SW480 (cell line): Measurements from ENCODE around the gene IFI27L2.
A peak's percentile ranks its signal among the peaks of the same experiment; 100 is the strongest.

Experiments
- DNase-seq: peaks from one replicate; pipeline ENCODE4 v3.0.0-alpha.2; 2016; ENCODE audit warnings: low spot score

The IFI27L2 gene

GRCh38 chr14:94123296-94123695 lies 6.1 kb downstream of the IFI27L2 start:
- no peak for DNase-seq

DNA sequence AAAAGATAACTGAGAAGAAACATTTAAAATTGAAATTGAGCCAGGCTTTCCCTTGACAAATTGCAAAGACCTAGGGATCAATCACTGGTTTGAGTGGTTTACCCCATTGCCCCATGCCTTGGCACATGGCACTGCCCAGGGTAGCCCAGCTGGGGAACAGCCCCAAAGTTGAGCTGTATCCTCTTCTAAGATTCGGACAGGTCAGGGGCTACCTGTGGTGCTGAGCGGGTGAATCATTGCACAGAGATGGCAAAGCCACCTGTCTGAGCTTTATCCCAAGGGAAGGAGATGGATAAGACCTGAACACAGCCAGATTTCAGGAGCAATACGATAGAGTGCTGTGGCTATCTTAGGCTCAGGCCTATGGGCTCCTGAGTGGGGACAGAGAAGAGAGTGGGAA lies 7.0 kb downstream of the IFI27L2 start:
- DNase-seq, result no peak

DNA sequence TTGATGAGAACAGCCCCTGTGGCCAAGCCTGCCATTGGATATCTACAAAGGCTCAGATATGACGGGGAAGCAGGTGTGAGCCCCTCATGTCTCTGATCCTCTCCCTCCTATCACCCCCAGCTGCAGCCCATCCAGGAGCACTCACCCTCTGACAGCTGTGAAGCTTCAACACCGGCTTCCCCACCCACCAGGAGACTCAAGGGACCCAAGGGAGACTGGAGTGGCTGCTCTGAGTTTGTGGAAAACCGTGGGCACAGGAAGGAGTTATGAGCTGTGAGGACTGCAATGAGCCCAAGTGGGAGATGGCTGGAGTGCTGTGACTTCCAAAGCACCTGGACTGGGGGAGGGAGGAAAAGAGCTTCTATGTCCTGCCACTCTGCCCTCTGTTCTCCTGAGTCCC lies 7.9 kb downstream of the IFI27L2 start:
- no peak for DNase-seq

DNA sequence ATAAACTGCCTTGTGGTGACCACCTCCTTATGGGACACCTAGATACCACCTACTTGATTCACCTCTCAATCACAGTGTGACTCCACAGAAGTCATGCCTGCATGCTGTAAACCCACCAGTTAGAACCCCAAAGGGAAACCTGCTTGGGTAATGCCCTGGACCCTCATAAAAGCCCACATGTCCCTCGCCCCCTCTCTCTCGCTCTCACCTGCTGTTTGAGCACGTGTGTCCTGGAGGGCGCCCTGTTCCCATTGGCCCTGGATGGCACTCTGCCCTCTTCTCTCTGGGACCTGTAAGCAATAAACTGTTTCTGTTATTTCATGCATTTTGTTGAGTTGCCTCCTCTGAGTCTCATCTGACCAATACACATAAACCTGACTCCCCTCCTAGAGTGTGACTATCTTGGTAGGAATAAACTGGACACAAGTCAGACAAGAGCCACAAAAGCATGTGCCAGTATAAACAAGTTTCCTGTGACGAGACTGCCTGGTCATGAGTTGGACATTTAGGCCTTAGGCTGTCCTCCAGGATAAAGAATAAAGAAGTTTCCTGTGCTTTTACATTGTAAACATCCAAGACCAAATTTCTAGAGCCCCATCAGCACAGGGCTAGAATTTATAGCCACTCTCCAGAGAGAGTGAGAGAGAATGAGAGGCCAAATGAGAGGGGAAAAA lies 8.6 kb downstream of the IFI27L2 start:
- no peak for DNase-seq

DNA sequence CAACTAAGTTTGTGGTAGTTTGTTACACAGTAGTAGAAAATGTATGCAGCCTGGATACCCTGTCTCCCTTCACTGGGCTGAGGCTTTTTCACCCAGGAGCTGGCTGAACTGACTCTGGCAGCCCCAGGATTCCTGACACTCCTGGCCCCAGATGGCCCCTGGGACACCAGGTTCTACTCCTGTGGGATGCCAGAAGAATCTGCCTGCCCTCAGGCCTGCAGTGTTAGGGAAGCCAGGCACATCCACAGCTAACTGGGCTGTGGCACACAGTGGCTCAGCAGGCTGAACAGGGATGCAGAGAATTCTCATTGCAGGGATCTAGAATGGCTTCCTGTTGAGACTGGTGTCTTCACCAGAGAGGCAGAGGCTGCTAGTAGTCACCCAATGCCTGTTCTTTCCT lies 10.3 kb downstream of the IFI27L2 start:
- no peak for DNase-seq

DNA sequence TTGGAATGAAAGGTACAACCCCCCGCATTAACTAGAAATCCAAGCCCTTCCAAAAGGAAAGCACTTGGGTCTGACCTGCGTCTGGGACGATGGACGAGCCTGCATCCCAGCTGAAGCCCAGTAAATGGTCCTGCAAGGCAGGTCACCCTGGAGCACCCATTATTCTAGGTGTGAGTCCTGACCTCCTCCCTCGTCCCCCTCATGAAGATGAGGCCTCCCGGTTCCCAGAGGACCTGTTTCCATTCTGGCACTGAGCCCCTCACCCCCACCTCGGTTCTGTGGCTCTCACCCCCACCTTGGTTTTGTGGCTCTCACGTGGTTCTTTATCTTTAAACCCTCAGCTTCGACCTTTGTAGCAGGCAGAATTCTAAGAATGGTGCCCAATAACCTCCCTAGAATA lies 11.5 kb downstream of the IFI27L2 start:
- no peak for DNase-seq

- no peak for DNase-seq
Measured at GRCh38 chr14:94116701-94117100, 12.7 kb downstream of the IFI27L2 start.

DNA sequence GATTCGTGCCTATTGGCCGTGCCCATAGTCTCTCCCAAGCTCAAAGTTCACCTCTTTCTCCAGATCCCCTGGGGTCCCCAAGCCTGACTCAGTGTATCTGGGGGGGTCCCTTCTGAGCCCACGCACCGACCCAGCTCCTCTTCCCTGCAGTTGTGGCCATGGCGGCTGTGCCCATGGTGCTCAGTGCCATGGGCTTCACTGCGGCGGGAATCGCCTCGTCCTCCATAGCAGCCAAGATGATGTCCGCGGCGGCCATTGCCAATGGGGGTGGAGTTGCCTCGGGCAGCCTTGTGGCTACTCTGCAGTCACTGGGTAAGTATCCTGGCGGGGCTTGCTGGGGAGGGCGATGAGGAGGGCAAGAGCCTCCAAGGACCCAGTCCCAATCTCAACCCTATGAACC lies 13.8 kb downstream of the IFI27L2 start:
- DNase-seq, result no peak

DNA sequence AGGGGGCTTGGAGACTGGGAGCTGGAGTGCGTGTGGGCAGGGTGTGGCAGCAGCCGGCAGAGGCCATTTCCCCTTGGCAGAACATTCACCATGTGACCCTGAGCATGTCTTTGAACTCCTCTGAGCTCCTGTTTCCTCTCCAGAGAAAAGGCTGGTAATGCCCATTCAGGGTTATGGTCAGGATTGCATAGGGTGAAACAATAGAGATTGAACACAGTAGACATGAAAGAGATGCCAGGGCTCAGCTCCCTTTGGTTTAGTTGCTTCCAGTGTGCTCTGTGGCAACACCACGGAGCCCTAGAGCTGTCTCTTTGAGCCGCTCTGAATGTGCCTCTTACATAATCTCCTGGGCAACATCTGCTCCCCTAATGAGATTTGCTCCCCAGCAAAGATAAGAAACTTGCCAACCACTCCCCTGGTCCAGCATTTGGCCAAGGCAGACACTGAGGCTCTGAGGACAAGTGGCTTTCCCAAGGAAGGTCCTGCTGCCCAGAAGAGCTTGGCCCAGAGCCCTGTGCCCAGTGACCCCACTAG lies 14.3 kb downstream of the IFI27L2 start:
- peak; percentile 86 for DNase-seq

DNA sequence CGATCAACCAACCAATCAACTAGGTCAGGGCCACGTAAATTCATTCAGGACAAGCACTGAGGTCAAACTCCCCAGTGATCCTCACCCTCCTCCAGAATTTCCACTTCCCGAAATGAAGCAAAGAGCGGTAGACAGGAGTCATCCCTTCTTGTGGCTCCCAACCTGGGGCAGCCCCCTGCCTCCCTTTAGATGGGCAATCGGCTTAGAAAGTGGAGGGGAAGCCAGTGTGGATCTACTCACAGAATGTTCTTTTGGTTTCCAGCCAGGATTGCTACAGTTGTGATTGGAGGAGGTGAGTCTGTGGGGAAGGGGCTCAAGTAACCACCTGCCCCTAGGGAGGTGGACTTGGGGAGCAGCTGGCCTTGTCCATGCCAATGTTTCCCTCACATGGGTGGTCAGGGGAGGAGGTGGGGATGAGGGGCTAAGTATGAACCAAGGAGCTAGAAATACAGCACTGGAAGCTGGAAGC lies 14.8 kb downstream of the IFI27L2 start:
- no peak for DNase-seq

DNA sequence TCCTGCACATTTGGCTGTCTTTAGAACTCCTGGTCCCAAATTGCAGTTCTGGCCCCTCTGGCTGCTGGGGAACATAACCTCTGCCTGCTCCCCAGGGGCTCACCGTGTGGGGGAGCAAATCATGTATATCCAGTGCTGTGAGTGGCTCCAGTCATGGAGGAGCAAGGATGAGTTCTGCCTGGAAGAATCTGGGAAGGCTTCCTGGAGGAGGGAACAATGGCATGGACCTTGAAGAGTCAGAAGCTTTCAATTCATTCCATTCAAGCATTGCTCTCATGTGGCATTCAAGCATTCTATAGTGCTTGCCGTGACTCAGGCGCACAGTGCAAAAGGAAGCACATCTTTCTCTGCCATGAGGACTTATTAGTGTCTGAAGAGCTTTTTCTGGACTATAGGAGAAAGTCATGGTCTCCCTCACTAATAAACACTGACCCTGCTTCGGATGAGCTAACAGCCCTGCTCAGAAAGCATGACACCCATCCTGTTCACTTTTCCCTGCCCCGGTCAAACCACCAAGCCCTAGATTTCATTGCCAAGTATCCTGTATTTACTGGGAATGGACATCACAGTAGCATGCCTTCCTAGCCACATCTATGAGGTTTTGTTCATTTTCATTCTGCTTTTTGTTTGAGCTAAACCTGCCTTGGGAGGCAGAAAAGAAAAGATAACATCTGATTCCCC lies 15.4 kb downstream of the IFI27L2 start:
- DNase-seq, result peak; percentile 32

DNA sequence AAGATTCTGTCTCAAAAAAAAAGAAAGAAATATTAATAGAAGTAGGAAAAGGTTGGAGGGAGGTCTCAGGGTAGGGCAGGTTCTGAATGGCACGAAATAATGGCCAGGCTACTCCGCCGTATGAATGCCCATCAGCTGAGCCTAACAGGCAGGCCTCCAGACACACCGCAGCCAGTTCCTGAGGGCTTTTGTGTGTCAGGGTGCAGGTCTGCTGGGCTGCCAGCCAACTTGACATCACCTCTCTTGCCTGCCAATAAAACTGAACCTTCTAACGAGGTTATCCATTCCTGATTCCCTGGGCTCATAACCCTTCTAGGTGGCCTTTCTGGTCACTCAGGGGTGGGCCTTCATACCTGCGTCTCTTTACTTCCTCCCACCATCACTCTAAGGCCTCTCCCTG lies 15.9 kb downstream of the IFI27L2 start:
- DNase-seq, result no peak

DNA sequence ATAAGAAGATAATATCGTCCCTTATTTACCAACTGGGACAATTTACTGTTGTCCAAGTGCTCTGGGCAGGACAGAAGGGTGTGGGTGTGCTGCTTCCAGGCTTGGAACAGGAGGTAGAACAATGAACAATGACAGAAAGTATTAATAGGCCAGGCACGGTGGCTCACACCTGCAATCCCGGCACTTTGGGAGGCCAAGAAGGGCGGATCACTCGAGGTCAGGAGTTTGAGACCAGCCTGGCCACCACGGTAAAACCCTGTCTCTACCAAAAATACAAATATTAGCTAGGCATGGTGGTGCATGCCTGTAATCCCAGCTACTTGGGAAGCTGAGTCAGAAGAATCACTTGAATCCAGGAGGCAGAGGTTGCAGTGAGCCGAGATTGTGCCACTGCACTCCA lies 16.3 kb downstream of the IFI27L2 start:
- peak; percentile 18 for DNase-seq

- no peak for DNase-seq
Measured at GRCh38 chr14:94112513-94113063, 16.8 kb downstream of the IFI27L2 start.

DNA sequence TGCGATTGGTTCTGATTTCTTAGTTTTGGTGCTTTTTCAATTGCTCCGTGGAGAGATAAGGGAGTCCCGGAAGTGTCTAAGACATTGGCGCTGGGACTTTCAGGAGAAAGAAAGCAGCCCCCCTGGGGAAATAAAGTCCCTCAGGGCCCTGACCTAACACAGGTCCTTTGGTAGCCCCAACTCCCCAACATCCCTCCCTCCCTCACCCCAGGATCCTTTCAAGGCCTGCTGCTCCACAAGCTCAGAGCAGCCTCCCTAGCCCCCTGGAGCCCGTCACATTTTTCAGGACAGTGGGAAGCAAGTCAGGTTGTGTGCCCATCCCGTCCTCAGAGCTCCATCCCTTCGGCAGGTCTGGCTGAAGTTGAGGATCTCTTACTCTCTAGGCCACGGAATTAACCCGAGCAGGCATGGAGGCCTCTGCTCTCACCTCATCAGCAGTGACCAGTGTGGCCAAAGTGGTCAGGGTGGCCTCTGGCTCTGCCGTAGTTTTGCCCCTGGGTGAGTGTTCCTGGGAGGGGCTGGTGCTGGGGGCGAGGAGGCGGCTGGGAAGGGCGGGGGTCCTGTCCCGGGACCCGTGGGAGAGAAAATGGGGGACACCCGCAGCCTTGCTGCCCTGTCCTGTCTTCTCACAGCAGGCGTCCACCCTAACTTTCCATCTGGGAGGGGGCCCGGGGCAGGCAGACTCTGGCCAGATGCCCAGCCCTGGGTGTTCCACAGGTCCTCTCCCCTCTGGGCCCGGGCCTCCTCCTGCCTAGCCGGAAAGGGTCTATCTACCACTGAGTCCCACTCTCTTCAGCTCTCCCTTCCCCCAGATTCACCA lies 17.9 kb downstream of the IFI27L2 start:
- no peak for DNase-seq

- no peak for DNase-seq
Measured at GRCh38 chr14:94110552-94111181, 18.7 kb downstream of the IFI27L2 start, which contains the start of gene IFI27. Gene IFI27 (plus strand): TSS chr14:94110736.

GRCh38 chr14:94109915-94110250 lies 19.5 kb downstream of the IFI27L2 start:
- DNase-seq, result no peak

- DNase-seq, result no peak
Measured at GRCh38 chr14:94104731-94105130, 24.7 kb downstream of the IFI27L2 start.

GRCh38 chr14:94103554-94104150 lies 25.8 kb downstream of the IFI27L2 start:
- no peak for DNase-seq

DNA sequence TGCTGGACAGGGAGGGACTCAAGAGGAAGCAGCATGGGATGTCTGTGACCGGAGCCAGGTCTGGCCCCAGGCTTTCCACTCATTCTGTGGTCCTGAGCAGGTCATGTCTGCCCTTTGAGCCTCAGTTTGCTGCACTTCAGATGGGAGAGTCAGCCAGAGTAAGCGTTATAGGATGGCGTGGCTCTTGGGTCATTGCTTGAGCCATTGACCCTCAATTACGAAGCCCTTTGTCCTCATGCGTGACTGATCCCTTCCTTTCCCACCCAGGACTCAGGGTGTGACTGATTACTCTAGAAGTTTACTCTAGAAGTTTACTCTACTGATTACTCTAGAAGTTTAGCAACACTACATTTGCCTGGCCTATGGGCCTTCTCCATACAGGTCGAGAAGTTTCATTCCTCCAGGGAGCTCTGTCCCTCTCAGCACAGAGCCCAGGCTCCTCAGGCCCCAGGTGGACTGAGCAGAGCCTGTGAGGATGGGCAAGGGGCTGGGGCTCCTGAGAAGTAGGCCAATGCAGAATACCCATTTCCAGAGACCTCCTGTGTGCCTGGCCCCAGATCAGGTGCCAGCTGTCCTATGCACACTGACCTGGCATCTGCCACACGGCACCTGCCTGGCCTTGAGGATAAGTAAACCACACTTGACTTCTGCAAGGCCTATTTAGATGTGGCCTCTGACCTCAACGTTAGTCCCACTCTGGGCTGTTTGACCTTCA lies 26.5 kb downstream of the IFI27L2 start:
- DNase-seq, result no peak

GRCh38 chr14:94101748-94102147 lies 27.7 kb downstream of the IFI27L2 start:
- no peak for DNase-seq
